H1 (cell line): Measurements from ENCODE around the gene RIMBP2. TPM values are rescaled to one million over a fixed set of nuclear protein-coding genes. Genes with fewer than 3 reads are reported as not detected.

ENCODE experiments used
- CTCF ChIA-PET: fragments of 300-600 bp; sonication (Branson Sonifier 250); formaldehyde crosslinking; loops from one replicate; lab custom pipeline; 2021; ENCODE audit not compliant: partially characterized antibody; lab: Charles Lee
- POLR2A ChIA-PET: fragments of 300-600 bp; sonication (Branson Sonifier 250); formaldehyde crosslinking; loops from one replicate; lab custom pipeline; 2021; ENCODE audit warnings: inconsistent platforms; ENCODE audit not compliant: partially characterized antibody; lab: Charles Lee
- DNase-seq, 2 experiments: peaks; one replicate each; pipeline versions ENCODE4 v3.0.0 to v3.0.0-alpha.2; 2010 to 2022; ENCODE audit warnings: low spot score in 2 of 2, low read depth in 1 of 2, mixed read lengths in 1 of 2
- FAIRE-seq: peaks from 2 replicates; lab custom pipeline; 2011; peaks lifted over from hg19 to GRCh38; lab: Jason Lieb, UNC
- H2AFZ ChIP-seq: 2 replicates; pipeline ENCODE4 v1.8.1; 2012; ENCODE audit warnings: low read length, inconsistent platforms
- H2AK5ac ChIP-seq: 2 replicates; pipeline ENCODE4 v1.6.1; 2013; ENCODE audit warnings: low read depth, low read length
- H2BK120ac ChIP-seq: replicated peaks from 2 replicates; pipeline ENCODE3; 2013; ENCODE audit warnings: low read depth, low read length, inconsistent platforms
- H2BK12ac ChIP-seq: 2 replicates; pipeline ENCODE4 v1.6.1; 2013; ENCODE audit warnings: low read depth, low read length
- H2BK15ac ChIP-seq: 2 replicates; pipeline ENCODE4 v1.6.1; 2013; ENCODE audit warnings: low read length
- H2BK20ac ChIP-seq: 2 replicates; pipeline ENCODE4 v1.6.1; 2013; ENCODE audit warnings: low read length
- H2BK5ac ChIP-seq: 2 replicates; pipeline ENCODE4 v1.6.1; 2013; ENCODE audit warnings: low read depth, low read length
- H3K14ac ChIP-seq: 2 replicates; pipeline ENCODE4 v1.6.1; 2013; ENCODE audit warnings: inconsistent platforms; ENCODE audit not compliant: insufficient read length
- H3K18ac ChIP-seq: 2 replicates; pipeline ENCODE4 v1.6.1; 2013; ENCODE audit warnings: low read length; ENCODE audit errors: extremely low read depth
- H3K23ac ChIP-seq: 2 replicates; pipeline ENCODE4 v1.6.1; 2013; ENCODE audit warnings: inconsistent platforms; ENCODE audit not compliant: insufficient read length
- H3K23me2 ChIP-seq: 2 replicates; pipeline ENCODE4 v1.6.1; 2013; ENCODE audit warnings: low read depth, low read length
- H3K27ac ChIP-seq: 2 replicates; pipeline ENCODE4 v1.6.1; 2011; ENCODE audit warnings: low read depth, low read length, inconsistent platforms
- H3K27me3 ChIP-seq, 4 experiments: replicated peaks in 1 of 4; 1 replicate in 1 of 4; 2 replicates in 3 of 4; pipeline versions ENCODE4 v1.6.1 to v1.8.1; 2011 to 2013; ENCODE audit warnings: low read length in 3 of 4, mild to moderate bottlenecking in 3 of 4, inconsistent platforms in 2 of 4, mixed read lengths in 2 of 4, moderate library complexity in 1 of 4; ENCODE audit not compliant: control insufficient read depth in 3 of 4, insufficient read depth in 3 of 4; ENCODE audit errors: extremely low read depth in 1 of 4
- H3K36me3 ChIP-seq, 4 experiments: 2 replicates each; pipeline versions ENCODE4 v1.6.1 to v1.8.1; 2011 to 2013; ENCODE audit warnings: mild to moderate bottlenecking in 4 of 4, low read length in 3 of 4, moderate library complexity in 2 of 4, control low read depth in 1 of 4, inconsistent platforms in 1 of 4; ENCODE audit not compliant: insufficient read depth in 4 of 4, control insufficient read depth in 2 of 4
- H3K4ac ChIP-seq: replicated peaks from 2 replicates; pipeline ENCODE3; 2013; ENCODE audit warnings: low read length, low read depth, mixed read lengths, inconsistent platforms; ENCODE audit not compliant: insufficient read length
- H3K4me1 ChIP-seq, 4 experiments: replicated peaks in 1 of 4; 1 replicate in 1 of 4; 2 replicates in 3 of 4; pipeline versions ENCODE4 v1.6.1 to v1.8.1; 2011 to 2013; ENCODE audit warnings: low read length in 3 of 4, inconsistent platforms in 2 of 4, mixed read lengths in 1 of 4; ENCODE audit not compliant: insufficient read depth in 4 of 4, control insufficient read depth in 3 of 4
- H3K4me2 ChIP-seq, 2 experiments: 2 replicates each; pipeline versions ENCODE4 v1.6.1 to v1.8.1; 2011 to 2013; ENCODE audit warnings: low read depth in 2 of 2, low read length in 2 of 2, control low read depth in 1 of 2, inconsistent platforms in 1 of 2, mild to moderate bottlenecking in 1 of 2; ENCODE audit not compliant: insufficient read depth in 1 of 2
- H3K4me3 ChIP-seq, 4 experiments: fragments of 200-600, 300-600 bp in 1 of 4; sonication (generic), shearing (Covaris generic), sonication (Bioruptor Twin) in 1 of 4; 2 replicates each; pipeline versions ENCODE4 v1.5.1 to v1.8.1; 2011 to 2016; ENCODE audit warnings: low read length in 4 of 4, low read depth in 3 of 4, control low read depth in 2 of 4, inconsistent platforms in 2 of 4, mild to moderate bottlenecking in 2 of 4, mixed read lengths in 1 of 4, moderate library complexity in 1 of 4; ENCODE audit not compliant: insufficient read depth in 2 of 4; ENCODE audit errors: extremely low read depth in 1 of 4
- H3K56ac ChIP-seq: replicated peaks from 2 replicates; pipeline ENCODE3; 2013; ENCODE audit warnings: low read depth, mild to moderate bottlenecking, mixed read lengths, low read length, inconsistent platforms; ENCODE audit not compliant: insufficient read length
- H3K79me1 ChIP-seq: 2 replicates; pipeline ENCODE4 v1.6.1; 2013; ENCODE audit warnings: low read depth, low read length, control low read depth
- H3K79me2 ChIP-seq, 2 experiments: 2 replicates each; pipeline versions ENCODE4 v1.6.1 to v1.8.1; 2012 to 2013; ENCODE audit warnings: low read length in 2 of 2, mild to moderate bottlenecking in 2 of 2, inconsistent platforms in 1 of 2; ENCODE audit not compliant: insufficient read depth in 2 of 2, control insufficient read depth in 1 of 2
- H3K9ac ChIP-seq, 4 experiments: replicated peaks in 1 of 4; 1 replicate in 1 of 4; 2 replicates in 3 of 4; pipeline versions ENCODE4 v1.6.1 to v1.8.1; 2011 to 2013; ENCODE audit warnings: low read depth in 3 of 4, low read length in 3 of 4, control low read depth in 2 of 4, mild to moderate bottlenecking in 2 of 4, moderate library complexity in 2 of 4, inconsistent platforms in 1 of 4; ENCODE audit errors: extremely low read depth in 1 of 4
- H3K9me3 ChIP-seq, 2 experiments: 2 replicates each; pipeline versions ENCODE4 v1.6.1 to v1.8.1; 2012 to 2013; ENCODE audit warnings: mild to moderate bottlenecking in 2 of 2, moderate library complexity in 2 of 2, control low read depth in 1 of 2, inconsistent platforms in 1 of 2, low read depth in 1 of 2, low read length in 1 of 2, mixed read lengths in 1 of 2; ENCODE audit not compliant: insufficient read depth in 2 of 2
- H4K20me1 ChIP-seq, 2 experiments: replicated peaks in 1 of 2; 2 replicates each; pipeline versions ENCODE3 to v1.8.1; 2011 to 2013; ENCODE audit warnings: inconsistent platforms in 2 of 2, low read length in 2 of 2, mild to moderate bottlenecking in 1 of 2; ENCODE audit not compliant: insufficient read depth in 2 of 2, control insufficient read depth in 1 of 2
- H4K5ac ChIP-seq: 2 replicates; pipeline ENCODE4 v1.6.1; 2013; ENCODE audit warnings: low read length, low read depth, mixed read lengths, inconsistent platforms; ENCODE audit not compliant: insufficient read length
- H4K8ac ChIP-seq: 2 replicates; pipeline ENCODE4 v1.8.0; 2013; ENCODE audit warnings: mild to moderate bottlenecking, moderate library complexity, low read length, inconsistent platforms; ENCODE audit not compliant: insufficient read depth; ENCODE audit errors: extremely low read depth
- H4K91ac ChIP-seq: replicated peaks from 2 replicates; pipeline ENCODE3; 2013; ENCODE audit warnings: low read length, mixed read lengths, inconsistent platforms; ENCODE audit not compliant: insufficient read length
- EGR1 ChIP-seq: IDR thresholded peaks from 2 replicates; pipeline ENCODE4 v1.6.1; 2011; ENCODE audit warnings: low read depth, low read length, borderline replicate concordance
- NANOG ChIP-seq: IDR thresholded peaks from 2 replicates; pipeline ENCODE4 v1.6.1; 2011; ENCODE audit warnings: low read length, low read depth, mild to moderate bottlenecking, inconsistent platforms; ENCODE audit not compliant: insufficient read depth, poor library complexity, severe bottlenecking
- RAD21 ChIP-seq, 2 experiments: IDR thresholded peaks in 1 of 2; conservative IDR thresholded peaks in 1 of 2; 2 replicates each; pipeline ENCODE4 v1.6.1; 2011; ENCODE audit warnings: low read depth in 2 of 2, low read length in 2 of 2, improper control_type of control experiment in 1 of 2, inconsistent platforms in 1 of 2, mild to moderate bottlenecking in 1 of 2, moderate library complexity in 1 of 2
- RFX5 ChIP-seq: IDR thresholded peaks from 2 replicates; pipeline ENCODE4 v1.6.1; 2011; ENCODE audit warnings: low read depth, low read length, improper control_type of control experiment, borderline replicate concordance
- SP4 ChIP-seq: IDR thresholded peaks from 2 replicates; pipeline ENCODE4 v1.6.1; 2012; ENCODE audit warnings: low read length, inconsistent platforms
- SRF ChIP-seq: IDR thresholded peaks from 2 replicates; pipeline ENCODE4 v1.6.1; 2011; ENCODE audit warnings: mild to moderate bottlenecking, low read depth, low read length, moderate library complexity
- WGBS, 2 experiments: shearing (Covaris generic) in 1 of 2; methylation state at CpG; one replicate each; pipeline versions ENCODE4 v1.1.6 to v1.1.7; 2013 to 2015; ENCODE audit warnings: low lambda C conversion rate in 2 of 2, mixed read lengths in 2 of 2, inconsistent platforms in 1 of 2, low coverage in 1 of 2, missing lambda C conversion rate in 1 of 2; ENCODE audit not compliant: insufficient replicate concordance in 2 of 2, insufficient coverage in 1 of 2, insufficient read length in 1 of 2; ENCODE audit errors: extremely low coverage in 1 of 2, missing lambda C conversion rate in 1 of 2; 5-methylcytosine and 5-hydroxymethylcytosine counted together
- polyA plus RNA-seq, 7 experiments: library from polyadenylated mRNA; depleted of rRNA in 3 of 7; stranded (reverse) in 5 of 7; unstranded in 2 of 7; fragments of >200 nt in 5 of 7; fragments of 200-250 nt in 2 of 7; gene quantifications; 1 replicate in 5 of 7; 2 replicates in 1 of 7; 4 replicates in 1 of 7; pipeline versions ENCODE4 v1.2.1 to v1.2.3, GENCODE V29; 2011 to 2013; ENCODE audit warnings: missing spikeins in 2 of 7, mixed read lengths in 2 of 7
- total RNA-seq: library from RNA; stranded (reverse); fragmentation: NEBNext Ultra II Directional; extraction: Animal tissue kit (Norgen Biotek cat#: 25700); gene quantifications from 2 replicates; pipeline ENCODE4 v1.2.1, GENCODE V29; 2021
- TF ChIP-seq, protein P1 (sequence below), 3 experiments: IDR thresholded peaks; 1 replicate in 2 of 3; 2 replicates in 1 of 3; pipeline versions ENCODE4 v1.5.1 to v1.6.1; 2011; ENCODE audit warnings: low read length in 3 of 3, mild to moderate bottlenecking in 3 of 3, inconsistent platforms in 2 of 3, low read depth in 1 of 3, moderate library complexity in 1 of 3; ENCODE audit not compliant: insufficient read depth in 1 of 3; ENCODE audit errors: control extremely low read depth in 1 of 3
- TF ChIP-seq, protein P2 (sequence below): IDR thresholded peaks from 2 replicates; pipeline ENCODE4 v1.6.1; 2012; ENCODE audit warnings: low read length, inconsistent platforms

Gene RIMBP2
- total and polyA plus RNA-seq, 2 of the 8 experiments (the other 6 are each of a cell fraction or from before 2014, with no cell fraction given) = 0.18 to 0.65 TPM

DNA sequence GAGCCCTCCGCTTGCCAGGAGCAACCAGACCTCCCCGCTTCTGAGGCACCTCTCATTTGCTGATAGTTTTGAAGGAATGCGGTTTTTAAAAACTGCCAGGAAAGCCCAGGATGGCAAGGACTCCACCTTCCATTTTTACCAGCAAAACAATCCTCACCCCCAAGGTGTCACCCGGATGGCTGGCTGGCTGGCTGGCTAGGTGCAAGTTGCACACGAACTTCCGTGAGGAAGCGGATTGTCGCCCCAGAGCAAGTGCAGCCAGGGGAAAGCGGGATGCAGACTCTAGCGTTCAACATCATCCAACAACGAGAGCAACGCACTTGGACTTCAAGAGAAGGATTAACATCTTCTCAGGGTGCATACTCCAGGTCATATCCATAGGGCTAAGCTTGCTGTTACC lies 125.4 kb downstream of the RIMBP2 start:
- Histone ChIP-seq H2AK5ac (no peak overlapping the region), H4K5ac (no peak overlapping the region), H3K9ac (no peak overlapping the region), H2AFZ (no peak overlapping the region), H3K9me3 (no peaks in the 10 kb centered on the region), H2BK20ac (no peak overlapping the region), H3K36me3 (no peaks in the 10 kb centered on the region), H3K4me1 (peaks cover 0 to 2% (median 0%) of the 10 kb centered on the region in 4 experiments; a peak in 1 of 7 replicates), H3K79me2 (no peaks in the 10 kb centered on the region), H3K4me2 (no peak overlapping the region), H2BK120ac (no peak overlapping the region), H2BK12ac (no peak overlapping the region), H3K23ac (no peak overlapping the region), H3K4me3 (no peak overlapping the region), H3K27me3 (no peaks in the 10 kb centered on the region), H3K14ac (no peak overlapping the region), H3K79me1 (no peaks in the 10 kb centered on the region), H4K8ac (no peak overlapping the region), H3K23me2 (no peaks in the 10 kb centered on the region), H2BK15ac (no peak overlapping the region), H2BK5ac (no peak overlapping the region), H3K4ac (no peak overlapping the region), H4K91ac (no peak overlapping the region), H4K20me1 (no peaks in the 10 kb centered on the region), H3K27ac (no peak overlapping the region), H3K18ac (no peak overlapping the region), H3K56ac (no peak overlapping the region)
- no peak for DNase-seq
- WGBS, 2 experiments = 92% methylated on average over 12 of the region's 12 CpGs; no CpG with 5 or more reads in 1 of the 2 experiments
- FAIRE-seq = no peak
- TF ChIP-seq NANOG = no peak
- no peak for TF ChIP-seq RAD21 (IDR thresholded peaks at IDR 0.05 in 1 of 2, conservative IDR thresholded peaks at IDR 0.05 in 1 of 2; ENCODE audit: low read depth in 2 of 2, low read length in 2 of 2)
- TF ChIP-seq, protein P1, sequence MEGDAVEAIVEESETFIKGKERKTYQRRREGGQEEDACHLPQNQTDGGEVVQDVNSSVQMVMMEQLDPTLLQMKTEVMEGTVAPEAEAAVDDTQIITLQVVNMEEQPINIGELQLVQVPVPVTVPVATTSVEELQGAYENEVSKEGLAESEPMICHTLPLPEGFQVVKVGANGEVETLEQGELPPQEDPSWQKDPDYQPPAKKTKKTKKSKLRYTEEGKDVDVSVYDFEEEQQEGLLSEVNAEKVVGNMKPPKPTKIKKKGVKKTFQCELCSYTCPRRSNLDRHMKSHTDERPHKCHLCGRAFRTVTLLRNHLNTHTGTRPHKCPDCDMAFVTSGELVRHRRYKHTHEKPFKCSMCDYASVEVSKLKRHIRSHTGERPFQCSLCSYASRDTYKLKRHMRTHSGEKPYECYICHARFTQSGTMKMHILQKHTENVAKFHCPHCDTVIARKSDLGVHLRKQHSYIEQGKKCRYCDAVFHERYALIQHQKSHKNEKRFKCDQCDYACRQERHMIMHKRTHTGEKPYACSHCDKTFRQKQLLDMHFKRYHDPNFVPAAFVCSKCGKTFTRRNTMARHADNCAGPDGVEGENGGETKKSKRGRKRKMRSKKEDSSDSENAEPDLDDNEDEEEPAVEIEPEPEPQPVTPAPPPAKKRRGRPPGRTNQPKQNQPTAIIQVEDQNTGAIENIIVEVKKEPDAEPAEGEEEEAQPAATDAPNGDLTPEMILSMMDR (IDR thresholded peaks at IDR 0.05; ENCODE audit: control extremely low read depth in 1 of 3, insufficient read depth in 1 of 3, low read depth in 1 of 3, low read length in 3 of 3) = no peak
- TF ChIP-seq SP4 = no peak
- TF ChIP-seq EGR1 = no peak
- TF ChIP-seq, protein P2, sequence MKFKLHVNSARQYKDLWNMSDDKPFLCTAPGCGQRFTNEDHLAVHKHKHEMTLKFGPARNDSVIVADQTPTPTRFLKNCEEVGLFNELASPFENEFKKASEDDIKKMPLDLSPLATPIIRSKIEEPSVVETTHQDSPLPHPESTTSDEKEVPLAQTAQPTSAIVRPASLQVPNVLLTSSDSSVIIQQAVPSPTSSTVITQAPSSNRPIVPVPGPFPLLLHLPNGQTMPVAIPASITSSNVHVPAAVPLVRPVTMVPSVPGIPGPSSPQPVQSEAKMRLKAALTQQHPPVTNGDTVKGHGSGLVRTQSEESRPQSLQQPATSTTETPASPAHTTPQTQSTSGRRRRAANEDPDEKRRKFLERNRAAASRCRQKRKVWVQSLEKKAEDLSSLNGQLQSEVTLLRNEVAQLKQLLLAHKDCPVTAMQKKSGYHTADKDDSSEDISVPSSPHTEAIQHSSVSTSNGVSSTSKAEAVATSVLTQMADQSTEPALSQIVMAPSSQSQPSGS = no peak
- no peak for TF ChIP-seq SRF
- TF ChIP-seq RFX5 = no peak
- ChIA-PET POLR2A (interaction anchor here (0.8 kb wide), 1 partner anchor 16 kb away, joined by 3 read pairs; no protein-coding TSS in a partner anchor), CTCF (interaction anchor here (0.7 to 1.2 kb wide), 2 partner anchors 22 kb away, joined by 3 read pairs; no protein-coding TSS in a partner anchor)
